ENCODE results near the gene EIF4G1.

DNA sequence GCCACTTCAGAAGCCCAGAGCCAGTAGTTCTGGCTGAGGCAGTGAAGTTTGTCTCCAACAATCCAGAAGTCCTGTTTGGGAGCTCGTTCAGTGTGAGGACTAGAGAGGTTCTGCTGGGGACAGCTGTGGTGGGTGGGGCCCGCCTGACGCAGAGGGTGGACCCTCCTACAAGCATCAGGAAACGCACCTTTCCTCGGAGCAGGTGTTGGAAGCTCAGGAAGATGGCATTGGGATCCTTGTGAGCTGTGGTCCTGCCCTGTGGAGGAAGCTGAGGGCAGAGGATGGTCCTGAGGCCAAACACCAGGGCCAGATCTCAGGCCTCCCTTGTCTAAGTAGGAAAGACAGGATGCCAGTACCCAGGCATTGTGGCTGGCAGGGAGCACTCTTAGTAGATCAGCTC, 58.5 kb downstream of the EIF4G1 start:
- TF ChIP-seq, protein P1, sequence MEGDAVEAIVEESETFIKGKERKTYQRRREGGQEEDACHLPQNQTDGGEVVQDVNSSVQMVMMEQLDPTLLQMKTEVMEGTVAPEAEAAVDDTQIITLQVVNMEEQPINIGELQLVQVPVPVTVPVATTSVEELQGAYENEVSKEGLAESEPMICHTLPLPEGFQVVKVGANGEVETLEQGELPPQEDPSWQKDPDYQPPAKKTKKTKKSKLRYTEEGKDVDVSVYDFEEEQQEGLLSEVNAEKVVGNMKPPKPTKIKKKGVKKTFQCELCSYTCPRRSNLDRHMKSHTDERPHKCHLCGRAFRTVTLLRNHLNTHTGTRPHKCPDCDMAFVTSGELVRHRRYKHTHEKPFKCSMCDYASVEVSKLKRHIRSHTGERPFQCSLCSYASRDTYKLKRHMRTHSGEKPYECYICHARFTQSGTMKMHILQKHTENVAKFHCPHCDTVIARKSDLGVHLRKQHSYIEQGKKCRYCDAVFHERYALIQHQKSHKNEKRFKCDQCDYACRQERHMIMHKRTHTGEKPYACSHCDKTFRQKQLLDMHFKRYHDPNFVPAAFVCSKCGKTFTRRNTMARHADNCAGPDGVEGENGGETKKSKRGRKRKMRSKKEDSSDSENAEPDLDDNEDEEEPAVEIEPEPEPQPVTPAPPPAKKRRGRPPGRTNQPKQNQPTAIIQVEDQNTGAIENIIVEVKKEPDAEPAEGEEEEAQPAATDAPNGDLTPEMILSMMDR (conservative IDR thresholded peaks at IDR 0.05; ENCODE audit: low read depth in 2 of 2) = no peak
- TF ChIP-seq ETS1 (IDR thresholded peaks at IDR 0.05) (no peak), EZH2 (IDR thresholded peaks at IDR 0.05; ENCODE audit: low read depth, unreplicated experiment) (no peak), POLR2AphosphoS5 (IDR thresholded peaks at IDR 0.05; ENCODE audit: low read depth) (no peak), ZNF114 (CRISPR knock-in tag; IDR thresholded peaks at IDR 0.05) (no peak), NANOG (IDR thresholded peaks at IDR 0.05; ENCODE audit: borderline replicate concordance) (no peak), STAT1 (IDR thresholded peaks at IDR 0.05; ENCODE audit: unreplicated experiment) (no peak), REST (IDR thresholded peaks at IDR 0.05; ENCODE audit: unreplicated experiment) (no peak), EZH2phosphoT487 (IDR thresholded peaks at IDR 0.05; ENCODE audit: unreplicated experiment) (no peak), CREB1 (CRISPR knock-in tag; IDR thresholded peaks at IDR 0.05; ENCODE audit: low read depth) (no peak), ZNF331 (CRISPR knock-in tag; IDR thresholded peaks at IDR 0.05; ENCODE audit: low read depth) (no peak)
